K562 (cell line): ENCODE measurements around the gene HOXA5. TPM values are rescaled to one million over a fixed set of nuclear protein-coding genes. Genes with fewer than 3 reads are reported as not detected.

ENCODE experiments used
- ATAC-seq: fragments of 200-7000 bp; cut with Tn5 transposase; 3 replicates; pipeline ENCODE4 v1.9.1; 2020; ENCODE audit warnings: moderate library complexity
- BruUV-seq: library from RNA; stranded (reverse); fragments of 400-500 nt; replicated peaks from 2 replicates; lab custom pipeline; 2021; lab: Mats Ljungman, UMichigan
- CTCF ChIA-PET: fragments of 300-600 bp; formaldehyde crosslinking; extraction: SDS; loops from one replicate; lab custom pipeline; 2021; ENCODE audit warnings: low intra/inter-chr PET ratio; lab: Yijun Ruan, JAX
- POLR2A ChIA-PET: fragments of 300-600, 350-650 bp; sonication (Branson Sonifier 250); formaldehyde crosslinking; extraction: SDS; loops from one replicate; lab custom pipeline; 2021; ENCODE audit warnings: antibody characterized with exemption, inconsistent platforms; lab: Yijun Ruan, JAX
- DNase-seq, 4 experiments: peaks; one replicate each; pipeline versions ENCODE4 v3.0.0 to v3.0.0-alpha.2; 2011 to 2018; ENCODE audit warnings: low spot score in 3 of 4, mixed read lengths in 3 of 4; ENCODE audit errors: extremely low read depth in 1 of 4
- FAIRE-seq: peaks from 2 replicates; lab custom pipeline; 2011; peaks lifted over from hg19 to GRCh38; lab: Jason Lieb, UNC
- H2AFZ ChIP-seq: 2 replicates; pipeline ENCODE4 v1.6.0; 2011; ENCODE audit warnings: low read depth, low read length, control low read depth, inconsistent platforms
- H3K27ac ChIP-seq: fragments of 200-600 bp; 3 replicates; pipeline ENCODE4 v1.8.0; 2011; ENCODE audit warnings: low read depth, mild to moderate bottlenecking, control low read depth, inconsistent platforms, low read length, moderate library complexity, mixed read lengths; ENCODE audit errors: extremely low read depth
- H3K27me3 ChIP-seq, 2 experiments: fragments of 300-600 bp in 1 of 2; 2 replicates in 1 of 2; 3 replicates in 1 of 2; pipeline versions ENCODE4 v1.6.0 to v1.8.0; 2011; ENCODE audit warnings: inconsistent platforms in 2 of 2, low read length in 2 of 2, mild to moderate bottlenecking in 1 of 2, mixed read lengths in 1 of 2, moderate library complexity in 1 of 2; ENCODE audit not compliant: control insufficient read depth in 2 of 2, insufficient read depth in 2 of 2
- H3K36me3 ChIP-seq: fragments of 300-600 bp; 3 replicates; pipeline ENCODE4 v1.8.0; 2011; ENCODE audit warnings: mild to moderate bottlenecking, low read length, inconsistent platforms; ENCODE audit not compliant: control insufficient read depth, insufficient read depth
- H3K4me1 ChIP-seq, 2 experiments: fragments of 200-600 bp in 1 of 2; replicated peaks in 1 of 2; 2 replicates in 1 of 2; 3 replicates in 1 of 2; pipeline versions ENCODE4 v1.5.1 to v1.8.0; 2011; ENCODE audit warnings: inconsistent platforms in 2 of 2, low read length in 2 of 2, mild to moderate bottlenecking in 1 of 2, mixed read lengths in 1 of 2, moderate library complexity in 1 of 2; ENCODE audit not compliant: control insufficient read depth in 2 of 2, insufficient read depth in 2 of 2
- H3K4me2 ChIP-seq: 2 replicates; pipeline ENCODE4 v1.6.1; 2011; ENCODE audit warnings: low read length, control low read depth, inconsistent platforms, mixed read lengths; ENCODE audit not compliant: insufficient read depth
- H3K4me3 ChIP-seq: fragments of 200-600 bp; sonication (generic), shearing (Covaris generic); 2 replicates; pipeline ENCODE4 v1.5.1; 2016; ENCODE audit warnings: control low read depth, inconsistent platforms
- H3K79me2 ChIP-seq: fragments of 200-600 bp; 3 replicates; pipeline ENCODE4 v1.8.0; 2011; ENCODE audit warnings: low read length, inconsistent platforms; ENCODE audit not compliant: control insufficient read depth, insufficient read depth
- H3K9ac ChIP-seq, 2 experiments: 2 replicates each; pipeline versions ENCODE4 v1.6.0 to v1.6.1; 2011; ENCODE audit warnings: low read depth in 2 of 2, low read length in 2 of 2, control low read depth in 1 of 2, inconsistent platforms in 1 of 2, mild to moderate bottlenecking in 1 of 2, mixed read lengths in 1 of 2; ENCODE audit not compliant: insufficient read depth in 1 of 2
- H3K9me1 ChIP-seq: one replicate; pipeline ENCODE4 v1.6.0; 2011; ENCODE audit warnings: inconsistent platforms, mild to moderate bottlenecking, low read length, moderate library complexity; ENCODE audit not compliant: control insufficient read depth, insufficient read depth
- H3K9me3 ChIP-seq: replicated peaks from 2 replicates; pipeline ENCODE4 v1.5.1; 2011; ENCODE audit warnings: low read depth, low read length, inconsistent platforms; ENCODE audit not compliant: control insufficient read depth, insufficient read depth
- H4K20me1 ChIP-seq: replicated peaks from 2 replicates; pipeline ENCODE4 v1.6.1; 2011; ENCODE audit warnings: low read length, inconsistent platforms, mixed read lengths; ENCODE audit not compliant: control insufficient read depth, insufficient read depth
- BDP1 ChIP-seq: IDR thresholded peaks from 3 replicates; pipeline ENCODE4 v1.6.1; 2011; ENCODE audit not compliant: insufficient read length, insufficient read depth
- PTTG1 ChIP-seq: fragments of 450-650 bp; IDR thresholded peaks from 2 replicates; pipeline ENCODE4 v1.6.1; 2016; ENCODE audit warnings: low read depth, mild to moderate bottlenecking, missing genetic modification characterization, missing compliant biosample characterization
- ZKSCAN3 ChIP-seq: fragments of 250-450 bp; sonication (Bioruptor Pico); IDR thresholded peaks from 2 replicates; pipeline ENCODE4 v1.4.0; 2020
- ZNF146 ChIP-seq: IDR thresholded peaks from one replicate; pipeline ENCODE4 v1.6.1; 2018; ENCODE audit warnings: missing compliant biosample characterization; ENCODE audit not compliant: unreplicated experiment
- WGBS: fragments of 100-300 bp; shearing (Covaris generic); methylation state at CpG from one replicate; pipeline ENCODE4 v1.1.6; 2016; ENCODE audit warnings: low coverage, mixed read lengths; ENCODE audit not compliant: insufficient coverage; ENCODE audit errors: missing lambda C conversion rate; 5-methylcytosine and 5-hydroxymethylcytosine counted together
- in situ Hi-C: fragments of 300-500 bp; cut with MboI; formaldehyde crosslinking; loops from 4 replicates; pipeline ENCODE4 v1.15.0; 2018; ENCODE audit warnings: inconsistent platforms, mixed read lengths
- intact Hi-C: fragments of 100-400 bp; cut with micrococcal nuclease; formaldehyde crosslinking; loops from 2 replicates; pipeline ENCODE4 v1.14.2; 2022
- polyA plus RNA-seq, 8 experiments: library from polyadenylated mRNA; depleted of rRNA in 4 of 8; stranded (reverse) in 5 of 8; unstranded in 3 of 8; fragments of >200 nt; fragmentation: Nextera tagmentation in 2 of 8; fragmentation: Illumina TruSeq in 1 of 8; extraction: Ambion mirVana in 2 of 8; extraction: Trizol in 1 of 8; gene quantifications; 2 replicates each; pipeline versions ENCODE4 v1.2.1 to v1.2.3, GENCODE V29; 2011 to 2014; ENCODE audit warnings: inconsistent platforms in 1 of 8, missing spikeins in 1 of 8
- total RNA-seq, 7 experiments: library from RNA; depleted of rRNA in 6 of 7; stranded (reverse); fragments of >200 nt in 6 of 7; fragmentation: Illumina TruSeq in 2 of 7; extraction: Trizol in 2 of 7; gene quantifications; 2 replicates each; pipeline versions ENCODE4 v1.2.1 to v1.2.3, GENCODE V29; 2011 to 2021; ENCODE audit warnings: low replicate concordance in 1 of 7
- TF ChIP-seq, protein P1 (sequence below): fragments of 450-650 bp; conservative IDR thresholded peaks from 2 replicates; pipeline ENCODE4 v1.6.1; 2016; ENCODE audit warnings: missing genetic modification characterization, low read depth, mild to moderate bottlenecking, control low read depth, missing compliant biosample characterization

The HOXA5 gene
- total and polyA plus RNA-seq, 9 of the 15 experiments (the other 6 are each of a cell fraction or from before 2014, with no cell fraction given): 0.13 TPM; not detected in 8

DNA sequence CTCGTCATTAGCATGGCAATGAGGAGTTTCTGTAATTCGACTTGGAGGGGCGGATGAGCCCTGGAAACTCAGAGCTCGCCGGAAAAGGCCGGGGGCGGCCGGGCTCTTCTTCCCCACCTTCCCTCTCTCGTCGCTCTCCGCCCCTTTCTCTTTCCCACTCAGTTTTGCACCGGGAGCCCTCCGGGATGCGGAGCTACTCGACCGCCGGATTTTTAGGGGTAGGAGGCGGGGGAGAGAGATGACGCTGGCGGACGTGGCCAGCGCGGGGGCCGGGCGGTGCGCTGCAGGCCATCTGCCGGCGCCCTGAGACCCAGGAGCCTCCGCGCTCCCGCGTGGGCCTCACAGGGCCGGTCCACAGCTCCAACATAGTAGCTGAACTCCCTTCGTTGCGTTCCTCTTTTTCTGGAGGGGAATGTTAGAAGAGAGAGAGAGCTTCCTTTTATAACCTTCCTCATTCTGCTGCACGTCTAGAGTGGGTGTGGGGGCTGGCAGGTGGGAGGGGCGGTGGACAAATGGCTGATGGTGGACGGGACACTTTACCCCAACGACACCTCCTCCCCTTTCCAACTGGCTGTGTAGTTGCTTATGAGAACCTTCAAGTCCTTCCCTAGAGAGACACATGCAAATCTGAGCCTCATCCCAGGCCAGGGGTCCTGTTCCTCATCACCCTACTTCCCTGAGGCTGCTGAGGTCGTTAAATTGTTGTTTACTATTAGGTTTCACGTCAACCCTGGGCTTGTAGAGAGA is 46.5 kb downstream of the HOXA5 start:
- Histone ChIP-seq H4K20me1 (no peaks in the 10 kb centered on the region), H3K27me3 (peaks cover 48 to 65% of the 10 kb centered on the region in 2 experiments), H3K9ac (no peak overlapping the region), H2AFZ (no peak overlapping the region), H3K4me3 (no peak overlapping the region), H3K4me1 (peaks cover 0 to 15% of the 10 kb centered on the region in 2 experiments; a peak in 2 of 5 replicates), H3K4me2 (no peak overlapping the region), H3K36me3 (no peaks in the 10 kb centered on the region), H3K9me3 (no peaks in the 10 kb centered on the region), H3K27ac (no peak overlapping the region), H3K9me1 (no peaks in the 10 kb centered on the region), H3K79me2 (no peaks in the 10 kb centered on the region)
- CTCF ChIA-PET: no interaction called here
- POLR2A ChIA-PET: no interaction called here
- in situ Hi-C loops: no loop called here
- TF ChIP-seq ZKSCAN3 (CRISPR knock-in tag): no peak
- TF ChIP-seq PTTG1 (tag): no peak
- TF ChIP-seq, protein P1, sequence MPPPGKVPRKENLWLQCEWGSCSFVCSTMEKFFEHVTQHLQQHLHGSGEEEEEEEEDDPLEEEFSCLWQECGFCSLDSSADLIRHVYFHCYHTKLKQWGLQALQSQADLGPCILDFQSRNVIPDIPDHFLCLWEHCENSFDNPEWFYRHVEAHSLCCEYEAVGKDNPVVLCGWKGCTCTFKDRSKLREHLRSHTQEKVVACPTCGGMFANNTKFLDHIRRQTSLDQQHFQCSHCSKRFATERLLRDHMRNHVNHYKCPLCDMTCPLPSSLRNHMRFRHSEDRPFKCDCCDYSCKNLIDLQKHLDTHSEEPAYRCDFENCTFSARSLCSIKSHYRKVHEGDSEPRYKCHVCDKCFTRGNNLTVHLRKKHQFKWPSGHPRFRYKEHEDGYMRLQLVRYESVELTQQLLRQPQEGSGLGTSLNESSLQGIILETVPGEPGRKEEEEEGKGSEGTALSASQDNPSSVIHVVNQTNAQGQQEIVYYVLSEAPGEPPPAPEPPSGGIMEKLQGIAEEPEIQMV (tag): no peak
- no peak for TF ChIP-seq BDP1
- TF ChIP-seq ZNF146: no peak
- no TSS peak for BruUV-seq
- ATAC-seq: no peak
- FAIRE-seq: no peak
- 5% methylated on average over 22 of the region's 41 CpGs for WGBS
- intact Hi-C loops: no loop called here
- no peak for DNase-seq
